Caco-2 (cell line): ENCODE results near the gene ATF6. TPM values are rescaled to one million over a fixed set of nuclear protein-coding genes. Genes with fewer than 3 reads are reported as not detected.

Experiments
- BruUV-seq: library from RNA; stranded (reverse); fragments of 400-500 nt; replicated peaks from 2 replicates; lab custom pipeline; 2021; lab: Mats Ljungman, UMichigan
- CTCF ChIA-PET: fragments of 300-600 bp; sonication (Branson Sonifier 250); formaldehyde crosslinking; loops from one replicate; lab custom pipeline; 2022; ENCODE audit warnings: antibody characterized with exemption; lab: Charles Lee
- POLR2A ChIA-PET: fragments of 300-600 bp; sonication (Branson Sonifier 250); formaldehyde crosslinking; loops from one replicate; lab custom pipeline; 2022; ENCODE audit warnings: antibody characterized with exemption; lab: Charles Lee
- DNase-seq, 2 experiments: peaks; one replicate each; pipeline versions ENCODE4 v3.0.0 to v3.0.0-alpha.2; 2020 to 2022
- H3K27me3 ChIP-seq: replicated peaks from 2 replicates; pipeline ENCODE4 v1.6.0; 2011; ENCODE audit warnings: low read length; ENCODE audit not compliant: control insufficient read depth, insufficient read depth
- H3K36me3 ChIP-seq: 2 replicates; pipeline ENCODE4 v1.5.1; 2011; ENCODE audit warnings: low read length; ENCODE audit not compliant: control insufficient read depth, insufficient read depth
- H3K4me1 ChIP-seq: fragments of 250-450 bp; sonication (Bioruptor Pico); 2 replicates; pipeline ENCODE4 v1.5.1; 2020; ENCODE audit warnings: mild to moderate bottlenecking
- H3K4me3 ChIP-seq: 2 replicates; pipeline ENCODE4 v1.5.1; 2011; ENCODE audit warnings: low read depth, mild to moderate bottlenecking, control low read depth, low read length
- H3K9me3 ChIP-seq: fragments of 250-450 bp; sonication (Bioruptor Pico); 2 replicates; pipeline ENCODE4 v1.5.1; 2020; ENCODE audit warnings: mild to moderate bottlenecking, moderate library complexity
- H3K27ac Mint-ChIP-seq: one replicate; pipeline ENCODE4 v1.8.0; 2022; ENCODE audit warnings: mixed read lengths; ENCODE audit not compliant: unreplicated experiment
- H3K27me3 Mint-ChIP-seq: one replicate; pipeline ENCODE4 v1.8.0; 2022; ENCODE audit warnings: mixed read lengths; ENCODE audit not compliant: insufficient read depth, unreplicated experiment
- H3K36me3 Mint-ChIP-seq: one replicate; pipeline ENCODE4 v1.8.0; 2022; ENCODE audit warnings: mild to moderate bottlenecking, mixed read lengths; ENCODE audit not compliant: insufficient read depth, unreplicated experiment
- H3K4me1 Mint-ChIP-seq: one replicate; pipeline ENCODE4 v1.8.0; 2022; ENCODE audit warnings: low read depth, mixed read lengths; ENCODE audit not compliant: unreplicated experiment
- H3K4me3 Mint-ChIP-seq: one replicate; pipeline ENCODE4 v1.8.0; 2022; ENCODE audit warnings: mild to moderate bottlenecking, moderate library complexity, mixed read lengths; ENCODE audit not compliant: unreplicated experiment
- H3K9me3 Mint-ChIP-seq: one replicate; pipeline ENCODE4 v1.8.0; 2022; ENCODE audit warnings: mixed read lengths; ENCODE audit not compliant: unreplicated experiment
- intact Hi-C: fragments of 100-400 bp; cut with micrococcal nuclease; formaldehyde crosslinking; loops from one replicate; pipeline ENCODE4 v1.10.0; 2022; ENCODE audit not compliant: unreplicated experiment
- total RNA-seq: library from RNA; stranded (reverse); gene quantifications from 2 replicates; pipeline ENCODE4 v1.2.3, GENCODE V29; 2022
- TF ChIP-seq, protein P1 (sequence below), 2 experiments: fragments of 200-600 bp in 1 of 2; IDR thresholded peaks; 1 replicate in 1 of 2; 2 replicates in 1 of 2; pipeline versions ENCODE4 v1.5.1 to v1.8.0; 2011 to 2022; ENCODE audit warnings: antibody characterized with exemption in 1 of 2, control low read depth in 1 of 2, inconsistent platforms in 1 of 2, low read depth in 1 of 2, low read length in 1 of 2, mild to moderate bottlenecking in 1 of 2, moderate library complexity in 1 of 2; ENCODE audit not compliant: insufficient read depth in 1 of 2, severe bottlenecking in 1 of 2, unreplicated experiment in 1 of 2

The ATF6 gene
- total RNA-seq, 1 experiment from 2014 or later: 16.4 TPM

DNA sequence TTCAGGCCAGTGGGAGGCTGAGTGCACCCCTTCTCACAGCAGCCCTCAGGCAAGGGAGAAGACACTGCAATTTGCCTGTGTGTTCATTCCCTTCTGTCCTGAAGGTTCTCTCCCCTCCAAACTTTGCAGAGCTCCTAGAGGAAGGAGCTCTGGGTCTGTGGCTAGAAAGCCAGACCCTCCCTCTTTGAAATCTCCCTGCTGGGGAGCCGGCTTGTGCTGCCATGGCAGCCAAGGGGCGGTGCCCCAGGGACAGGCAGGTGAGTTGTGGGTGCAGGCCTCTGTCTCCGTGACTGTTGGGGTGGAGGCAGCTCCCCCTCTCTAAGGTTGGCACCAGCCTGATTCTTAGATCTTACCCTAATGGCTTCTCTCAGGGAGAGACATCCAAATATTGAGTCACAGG, 204.5 kb downstream of the ATF6 start:
- Mint-ChIP-seq H3K4me3 (no peak overlapping the region), H3K27me3 (no peaks in the 10 kb centered on the region), H3K27ac (no peak overlapping the region), H3K9me3 (no peaks in the 10 kb centered on the region), H3K4me1 (no peaks in the 10 kb centered on the region), H3K36me3 (no peaks in the 10 kb centered on the region)
- CTCF ChIA-PET: interaction anchor here (0.7 kb wide), 1 partner anchor 641 kb away, joined by 3 read pairs; no protein-coding TSS in a partner anchor
- no peak for DNase-seq
- Histone ChIP-seq H3K27me3 (no peaks in the 10 kb centered on the region), H3K4me1 (no peaks in the 10 kb centered on the region), H3K4me3 (no peak overlapping the region), H3K36me3 (no peaks in the 10 kb centered on the region), H3K9me3 (no peaks in the 10 kb centered on the region)
- TF ChIP-seq, protein P1, sequence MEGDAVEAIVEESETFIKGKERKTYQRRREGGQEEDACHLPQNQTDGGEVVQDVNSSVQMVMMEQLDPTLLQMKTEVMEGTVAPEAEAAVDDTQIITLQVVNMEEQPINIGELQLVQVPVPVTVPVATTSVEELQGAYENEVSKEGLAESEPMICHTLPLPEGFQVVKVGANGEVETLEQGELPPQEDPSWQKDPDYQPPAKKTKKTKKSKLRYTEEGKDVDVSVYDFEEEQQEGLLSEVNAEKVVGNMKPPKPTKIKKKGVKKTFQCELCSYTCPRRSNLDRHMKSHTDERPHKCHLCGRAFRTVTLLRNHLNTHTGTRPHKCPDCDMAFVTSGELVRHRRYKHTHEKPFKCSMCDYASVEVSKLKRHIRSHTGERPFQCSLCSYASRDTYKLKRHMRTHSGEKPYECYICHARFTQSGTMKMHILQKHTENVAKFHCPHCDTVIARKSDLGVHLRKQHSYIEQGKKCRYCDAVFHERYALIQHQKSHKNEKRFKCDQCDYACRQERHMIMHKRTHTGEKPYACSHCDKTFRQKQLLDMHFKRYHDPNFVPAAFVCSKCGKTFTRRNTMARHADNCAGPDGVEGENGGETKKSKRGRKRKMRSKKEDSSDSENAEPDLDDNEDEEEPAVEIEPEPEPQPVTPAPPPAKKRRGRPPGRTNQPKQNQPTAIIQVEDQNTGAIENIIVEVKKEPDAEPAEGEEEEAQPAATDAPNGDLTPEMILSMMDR (IDR thresholded peaks at IDR 0.05; ENCODE audit: insufficient read depth in 1 of 2, low read depth in 1 of 2, low read length in 1 of 2, severe bottlenecking in 1 of 2, unreplicated experiment in 1 of 2): no peak
- POLR2A ChIA-PET: no interaction called here
- intact Hi-C loops: no loop called here
- no TSS peak for BruUV-seq

GRCh38 chr1:161972828-161973227, 206.7 kb downstream of the ATF6 start:
- Histone ChIP-seq H3K36me3 (no peaks in the 10 kb centered on the region), H3K27me3 (no peaks in the 10 kb centered on the region), H3K9me3 (no peaks in the 10 kb centered on the region), H3K4me1 (no peaks in the 10 kb centered on the region), H3K4me3 (no peak overlapping the region)
- Mint-ChIP-seq H3K4me3 (no peak overlapping the region), H3K27ac (peak overlapping the region; percentile 24), H3K9me3 (no peaks in the 10 kb centered on the region), H3K4me1 (no peaks in the 10 kb centered on the region), H3K36me3 (no peaks in the 10 kb centered on the region), H3K27me3 (no peaks in the 10 kb centered on the region)
- ChIA-PET POLR2A (no interaction called here), CTCF (no interaction called here)
- no peak for DNase-seq
- BruUV-seq: no TSS peak
- TF ChIP-seq, protein P1 (IDR thresholded peaks at IDR 0.05; ENCODE audit: insufficient read depth in 1 of 2, low read depth in 1 of 2, low read length in 1 of 2, severe bottlenecking in 1 of 2, unreplicated experiment in 1 of 2): no peak
- intact Hi-C loops: no loop called here

DNA sequence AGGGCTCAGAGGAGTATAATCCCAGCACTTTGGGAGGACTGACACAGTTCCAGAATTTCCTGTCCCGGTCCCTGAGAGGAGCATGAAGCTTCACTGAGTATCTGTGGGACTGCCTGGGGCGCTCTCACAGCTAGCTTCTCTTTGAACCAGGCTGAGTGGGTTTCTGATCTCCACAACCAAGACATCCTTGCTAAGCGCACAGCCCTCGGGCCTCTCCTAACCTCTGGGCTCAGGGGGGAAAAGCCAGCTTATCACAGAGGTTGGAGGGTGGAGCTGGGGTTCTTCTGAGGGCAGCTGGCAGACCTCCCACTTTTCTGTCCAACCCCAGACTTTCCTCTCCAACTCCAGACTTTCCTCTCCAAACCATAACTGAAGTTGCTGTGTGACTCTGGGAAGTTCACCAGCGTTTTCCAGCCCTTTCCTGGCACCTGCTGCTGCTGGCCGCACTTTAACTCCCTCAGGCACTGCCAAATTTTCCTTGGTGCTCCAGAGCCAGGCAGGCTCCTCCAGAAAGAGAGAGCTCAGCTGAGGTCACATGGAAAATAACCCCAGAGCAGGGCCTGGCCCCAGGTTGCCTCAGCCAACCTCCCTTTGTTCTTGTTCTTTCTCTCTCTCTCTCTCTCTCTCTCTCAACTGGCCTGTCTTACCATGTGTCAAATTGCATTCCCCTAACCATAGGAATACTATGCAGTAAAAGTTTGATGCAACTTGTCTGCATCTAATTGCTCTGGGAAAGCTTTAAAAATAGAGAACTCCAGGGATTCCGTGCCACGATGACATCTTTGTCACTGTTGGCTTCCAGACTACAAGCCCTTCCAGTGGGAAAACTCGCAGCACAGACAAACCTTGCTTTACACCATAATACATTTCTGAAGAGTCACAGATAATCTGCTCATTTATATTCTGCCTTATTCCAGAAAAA, 208.1 kb downstream of the ATF6 start:
- ChIA-PET POLR2A (interaction anchor here (0.7 kb wide), 1 partner anchor 49 kb away, joined by 4 read pairs; no protein-coding TSS in a partner anchor), CTCF (no interaction called here)
- no peaks in the 10 kb centered on the region for H3K27me3 ChIP-seq
- BruUV-seq: no TSS peak
- H3K9me3 Mint-ChIP-seq: no peaks in the 10 kb centered on the region
- no peaks in the 10 kb centered on the region for H3K36me3 ChIP-seq
- intact Hi-C loops: no loop called here
- no peaks in the 10 kb centered on the region for H3K27me3 Mint-ChIP-seq
- no peak overlapping the region for H3K4me3 Mint-ChIP-seq
- no peak overlapping the region for H3K4me3 ChIP-seq
- DNase-seq: no peak
- H3K9me3 ChIP-seq: no peaks in the 10 kb centered on the region
- H3K4me1 ChIP-seq: no peaks in the 10 kb centered on the region
- H3K27ac Mint-ChIP-seq: no peak overlapping the region
- TF ChIP-seq, protein P1 (IDR thresholded peaks at IDR 0.05; ENCODE audit: insufficient read depth in 1 of 2, low read depth in 1 of 2, low read length in 1 of 2, severe bottlenecking in 1 of 2, unreplicated experiment in 1 of 2): no peak
- H3K4me1 Mint-ChIP-seq: no peaks in the 10 kb centered on the region
- H3K36me3 Mint-ChIP-seq: no peaks in the 10 kb centered on the region
